ENCODE measurements around the gene NDUFA3.

NDUFA3 gene

DNA sequence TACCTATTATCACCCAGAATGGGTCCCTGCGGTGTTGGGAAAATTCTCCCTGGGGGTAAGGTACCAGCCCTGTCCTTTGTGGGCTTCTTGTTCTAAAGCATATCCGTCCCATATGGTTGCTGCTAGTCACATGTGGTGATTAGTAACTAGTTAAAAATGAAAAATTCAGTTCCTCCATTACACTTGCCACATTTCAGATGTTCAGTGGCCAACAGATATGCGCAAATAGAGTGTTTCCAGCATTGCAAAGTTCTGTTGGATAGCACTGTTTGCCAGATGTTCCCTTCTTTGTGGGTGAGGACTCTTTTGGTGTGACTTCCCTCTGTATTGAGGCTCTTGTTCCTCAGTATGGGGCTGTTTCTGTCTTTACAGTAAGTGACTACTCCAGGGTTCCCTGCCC is 38.7 kb downstream of the NDUFA3 start:
- DNase-seq = no peak

DNA sequence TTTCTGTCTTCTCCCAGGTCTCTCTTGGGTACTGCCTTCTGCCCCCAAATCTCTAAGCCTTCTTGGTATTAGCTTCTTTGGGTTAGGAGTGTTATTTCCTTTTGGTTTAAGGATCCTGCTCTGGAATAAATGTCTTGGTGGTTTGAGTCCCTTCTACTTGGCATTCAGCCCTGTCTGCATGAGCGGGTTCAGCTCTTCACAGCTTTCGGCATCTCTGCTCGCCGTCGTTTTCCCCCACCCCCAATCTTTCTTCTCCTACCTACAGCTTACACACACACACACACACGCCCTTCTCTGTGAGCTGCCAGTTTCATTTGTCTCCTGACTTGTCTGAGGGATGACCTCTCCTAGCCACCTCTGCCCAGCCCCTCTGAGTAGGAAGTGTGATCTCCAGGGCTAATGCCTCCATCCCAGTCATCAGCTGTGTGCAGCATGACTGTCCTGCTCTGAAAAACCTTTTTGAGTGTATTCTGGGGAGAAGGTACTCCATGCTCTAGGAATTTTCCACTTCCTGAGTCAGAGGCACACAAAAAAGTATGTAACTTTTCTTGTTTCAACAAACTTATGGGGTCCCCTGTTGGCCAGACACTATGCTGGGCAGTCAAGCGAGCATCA is 39.6 kb downstream of the NDUFA3 start:
- no peak for DNase-seq

DNA sequence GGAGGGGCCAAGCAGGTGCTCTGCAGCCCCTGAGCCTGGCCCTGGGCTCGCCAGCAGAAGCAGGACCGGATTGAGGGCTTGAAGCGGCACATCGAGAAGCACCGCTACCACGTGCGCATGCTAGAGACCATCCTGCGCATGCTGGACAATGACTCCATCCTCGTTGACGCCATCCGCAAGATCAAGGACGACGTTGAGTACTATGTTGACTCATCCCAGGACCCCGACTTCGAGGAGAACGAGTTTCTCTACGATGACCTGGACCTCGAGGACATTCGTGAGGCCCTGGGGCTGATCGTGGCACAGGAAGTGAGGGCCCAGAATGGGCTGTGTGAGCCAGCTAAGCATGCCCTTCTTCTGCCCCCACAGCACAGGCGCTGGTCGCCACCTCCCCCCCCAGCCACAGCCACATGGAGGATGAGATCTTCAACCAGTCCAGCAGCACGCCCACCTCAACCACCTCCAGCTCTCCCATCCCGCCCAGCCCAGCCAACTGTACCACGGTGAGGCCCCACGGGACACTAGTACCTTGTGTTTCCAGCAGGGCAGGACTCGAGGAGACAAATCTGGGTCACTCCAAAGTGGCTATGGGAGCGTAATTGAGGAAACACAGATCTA is 43.0 kb downstream of the NDUFA3 start:
- DNase-seq = no peak

DNA sequence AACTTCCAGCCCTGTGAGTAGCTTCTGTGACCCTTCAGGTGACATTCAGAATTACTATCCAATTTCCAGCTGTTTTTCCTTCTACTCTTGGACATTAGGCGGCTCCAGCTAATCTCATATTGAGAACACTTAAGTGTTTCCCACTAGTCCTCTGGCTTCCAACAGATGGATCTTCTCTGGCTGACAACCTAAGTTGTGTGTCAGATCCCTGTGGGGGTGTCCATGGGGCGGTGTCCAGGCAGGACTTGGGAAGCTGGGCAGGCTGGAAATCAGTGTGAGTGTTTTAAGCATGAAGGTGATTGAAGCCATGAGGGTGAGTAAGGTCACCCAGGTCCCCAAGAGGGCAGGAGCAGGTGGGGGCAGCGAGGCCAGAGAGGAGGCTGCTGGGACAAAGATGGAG is 45.0 kb downstream of the NDUFA3 start:
- no peak for DNase-seq

GRCh38 chr19:54148158-54148557 is 45.5 kb downstream of the NDUFA3 start:
- no peak for DNase-seq

DNA sequence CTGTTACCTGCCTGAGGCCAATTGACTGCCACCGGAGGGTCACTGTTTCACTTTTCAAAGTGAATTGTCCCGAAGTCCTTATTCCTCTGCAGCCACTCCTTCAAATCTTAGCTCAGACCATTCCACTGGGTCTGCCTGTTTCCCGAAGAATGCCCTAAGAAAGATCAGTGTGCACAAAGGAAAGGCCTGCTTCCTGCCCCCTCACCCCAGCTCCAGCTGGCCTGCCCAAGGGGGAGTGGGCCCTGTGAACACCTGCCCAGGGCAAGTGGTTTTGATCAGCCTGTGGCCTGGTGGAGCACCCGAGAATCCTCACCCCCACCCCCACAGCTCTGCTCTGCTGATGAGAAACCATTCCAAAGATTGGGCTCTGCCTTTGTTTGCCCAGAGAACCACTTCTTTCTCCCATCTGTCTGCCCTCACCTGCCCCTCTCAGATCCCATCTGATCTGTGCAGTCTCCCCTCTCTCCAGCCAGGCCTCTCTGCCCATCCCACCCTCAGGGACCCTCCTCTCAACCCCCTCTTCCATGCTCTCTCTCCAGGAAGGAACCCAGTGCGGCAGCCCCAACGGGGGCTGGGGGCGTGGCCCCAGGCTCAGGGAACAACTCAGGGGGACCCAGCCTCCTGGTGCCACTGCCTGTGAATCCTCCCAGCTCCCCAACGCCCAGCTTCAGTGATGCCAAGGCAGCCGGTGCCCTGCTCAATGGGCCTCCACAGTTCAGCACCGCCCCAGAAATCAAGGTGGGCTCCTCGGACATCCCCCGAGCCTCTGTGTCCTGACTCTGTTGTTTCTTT is 46.6 kb downstream of the NDUFA3 start:
- no peak for DNase-seq

- DNase-seq = no peak
These were observed 48.8 kb downstream of the NDUFA3 start for GRCh38 chr19:54151362-54152035.

DNA sequence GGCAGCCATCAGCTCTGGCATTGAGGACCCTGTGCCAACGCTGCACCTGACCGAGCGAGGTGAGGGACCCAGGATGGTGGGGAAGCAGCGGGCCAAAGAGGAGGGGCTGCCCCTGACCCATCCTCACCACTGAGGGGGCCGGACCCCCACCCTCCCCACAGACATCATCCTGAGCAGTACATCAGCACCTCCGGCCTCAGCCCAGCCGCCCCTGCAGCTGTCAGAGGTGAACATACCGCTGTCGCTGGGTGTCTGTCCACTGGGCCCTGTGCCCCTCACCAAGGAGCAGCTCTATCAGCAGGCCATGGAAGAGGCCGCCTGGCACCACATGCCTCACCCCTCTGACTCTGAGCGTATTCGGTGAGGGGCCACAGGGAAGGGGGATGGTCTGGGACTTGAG is 49.6 kb downstream of the NDUFA3 start:
- no peak for DNase-seq

DNA sequence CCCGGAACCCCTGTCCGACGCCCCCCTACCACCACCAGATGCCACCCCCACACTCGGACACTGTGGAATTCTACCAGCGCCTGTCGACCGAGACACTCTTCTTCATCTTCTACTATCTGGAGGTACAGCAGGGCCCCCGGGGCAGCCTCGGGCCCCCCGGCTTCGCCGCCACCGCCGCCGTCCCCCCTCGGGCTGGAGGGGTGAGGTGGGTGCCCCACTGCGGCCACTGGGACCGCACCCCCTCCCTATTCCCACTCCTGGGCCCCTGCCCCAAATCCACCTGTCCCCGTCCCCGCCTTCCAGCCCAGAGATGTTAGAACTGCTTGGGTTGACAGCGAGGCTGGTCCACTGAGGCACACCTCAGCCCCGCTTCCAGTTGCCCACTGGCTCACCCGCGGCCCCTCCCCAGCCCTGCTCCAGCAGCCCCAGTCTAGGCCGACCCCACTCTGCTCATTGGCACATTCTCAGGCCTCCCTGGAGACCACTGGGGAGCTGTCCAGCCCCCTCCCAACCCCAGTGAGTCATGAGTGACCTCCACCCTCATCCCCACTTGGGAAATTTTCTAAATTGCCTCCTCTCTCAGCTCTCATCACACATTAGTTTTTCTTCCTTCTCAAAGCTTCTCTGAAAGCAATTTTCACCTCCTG is 50.3 kb downstream of the NDUFA3 start:
- no peak for DNase-seq

GRCh38 chr19:54153731-54154326 is 51.2 kb downstream of the NDUFA3 start:
- no peak for DNase-seq

- no peak for DNase-seq
These were observed 52.1 kb downstream of the NDUFA3 start for GRCh38 chr19:54154603-54155345.

DNA sequence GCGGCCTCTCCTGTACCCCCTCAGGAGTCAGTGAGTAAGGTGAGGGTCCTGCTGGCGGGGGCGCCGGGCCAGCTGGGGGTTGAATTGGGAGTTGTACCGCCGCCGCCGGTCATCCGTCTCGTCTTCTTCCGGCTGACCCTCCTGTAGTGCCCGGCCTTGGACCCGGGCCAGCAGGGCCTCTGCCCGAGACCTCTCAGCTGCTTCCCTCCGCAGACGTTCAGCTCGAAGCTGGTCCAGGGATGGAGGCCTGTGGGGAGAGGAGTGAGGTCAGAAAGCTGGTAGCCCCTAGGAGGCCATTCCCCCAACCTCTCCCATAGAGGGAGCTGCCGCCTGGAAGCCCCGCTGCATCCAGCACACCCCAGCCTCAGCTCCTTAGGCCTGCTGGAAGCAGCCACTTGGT is 53.0 kb downstream of the NDUFA3 start:
- peak; percentile 20 for DNase-seq

DNA sequence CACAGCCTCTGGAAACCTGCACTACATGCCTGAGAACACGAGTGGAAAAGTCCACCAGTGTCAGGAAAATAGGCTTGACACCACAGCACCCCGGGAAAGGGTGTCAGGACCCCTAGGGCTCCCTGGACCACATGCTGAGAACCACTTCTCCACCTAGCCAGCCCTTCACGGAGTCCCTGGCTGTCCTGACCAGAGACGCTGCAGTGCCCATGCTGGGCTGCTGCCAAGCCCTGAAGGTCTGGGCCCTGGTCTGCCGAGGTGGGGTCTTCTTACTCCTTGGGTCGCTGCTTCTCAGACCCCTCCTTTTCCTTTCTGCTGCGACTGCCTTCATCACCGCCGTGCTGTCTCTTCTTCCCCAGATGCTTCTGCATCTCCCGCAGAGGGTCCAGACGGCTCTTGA is 53.8 kb downstream of the NDUFA3 start:
- no peak for DNase-seq

GRCh38 chr19:54156953-54157352 is 54.3 kb downstream of the NDUFA3 start:
- peak; percentile 31 for DNase-seq
